ENCODE data around the gene ARHGEF6. TPM values are rescaled to one million over a fixed set of nuclear protein-coding genes. Genes with fewer than 3 reads are reported as not detected.
"Not testable (repeated sequence)": the region's sequence is repeated elsewhere in the genome, so short reads cannot be mapped to it uniquely, and the experiment has no call there.

ARHGEF6 gene
- total RNA-seq, 2 experiments from 2014 or later, result 50.8 to 64.5 TPM

GRCh38 chrX:136823175-136823574 is 42.4 kb upstream of the ARHGEF6 start:
- CTCF ChIA-PET (ENCODE audit: unreplicated experiment), result no interaction called here
- intact Hi-C loops (cut with micrococcal nuclease; ENCODE audit: unreplicated experiment), result no loop called here

GRCh38 chrX:136822337-136823095 is 41.8 kb upstream of the ARHGEF6 start:
- Histone ChIP-seq H3K9me3 (ENCODE audit: low read length) (no peaks in the 10 kb centered on the region), H3K79me2 (ENCODE audit: insufficient read depth, low read depth, low read length) (no peaks in the 10 kb centered on the region), H4K20me1 (ENCODE audit: insufficient read depth, low read length) (no peaks in the 10 kb centered on the region), H3K27ac (ENCODE audit: low read depth, low read length, poor library complexity, severe bottlenecking) (no peak overlapping the region), H3K36me3 (ENCODE audit: insufficient read depth, low read length) (no peaks in the 10 kb centered on the region), H3K4me2 (ENCODE audit: low read length) (no peak overlapping the region), H3K9me2 (ENCODE audit: insufficient read depth, low read length) (no peaks in the 10 kb centered on the region), H2AFZ (ENCODE audit: low read length) (no peak overlapping the region), H3K4me3 (ENCODE audit: low read depth, low read length, poor library complexity, severe bottlenecking) (no peak overlapping the region), H3K4me1 (ENCODE audit: insufficient read depth, low read length, poor library complexity, severe bottlenecking) (no peaks in the 10 kb centered on the region)
- POLR2A ChIA-PET, result interaction anchor here (1.0 kb wide), 1 partner anchor 133 kb away, joined by 3 read pairs; no protein-coding TSS in a partner anchor
- no peak for DNase-seq (ENCODE audit: low spot score)
- intact Hi-C loops (cut with micrococcal nuclease; ENCODE audit: unreplicated experiment), result no loop called here
- no peak for TF ChIP-seq CTCF (conservative IDR thresholded peaks at IDR 0.05; ENCODE audit: low read length)
- no peak for TF ChIP-seq EZH2phosphoT487 (IDR thresholded peaks at IDR 0.05; ENCODE audit: borderline replicate concordance, low read depth, low read length)
- CTCF ChIA-PET (ENCODE audit: unreplicated experiment), result no interaction called here
- no TSS peak for BruUV-seq (replicated peaks)

More at GRCh38 chrX:136823175-136823574, 42.4 kb upstream of the ARHGEF6 start:
- no TSS peak for BruUV-seq (replicated peaks)
- Histone ChIP-seq H2AFZ (ENCODE audit: low read length) (no peak overlapping the region), H3K9me3 (ENCODE audit: low read length) (no peaks in the 10 kb centered on the region), H3K9me2 (ENCODE audit: insufficient read depth, low read length) (no peaks in the 10 kb centered on the region), H3K4me1 (ENCODE audit: insufficient read depth, low read length, poor library complexity, severe bottlenecking) (no peaks in the 10 kb centered on the region), H3K4me2 (ENCODE audit: low read length) (no peak overlapping the region), H3K27ac (ENCODE audit: low read depth, low read length, poor library complexity, severe bottlenecking) (no peak overlapping the region), H3K79me2 (ENCODE audit: insufficient read depth, low read depth, low read length) (no peaks in the 10 kb centered on the region), H4K20me1 (ENCODE audit: insufficient read depth, low read length) (no peaks in the 10 kb centered on the region), H3K4me3 (ENCODE audit: low read depth, low read length, poor library complexity, severe bottlenecking) (no peak overlapping the region), H3K36me3 (ENCODE audit: insufficient read depth, low read length) (no peaks in the 10 kb centered on the region)
- TF ChIP-seq CTCF (conservative IDR thresholded peaks at IDR 0.05; ENCODE audit: low read length), result no peak
- no peak for TF ChIP-seq EZH2phosphoT487 (IDR thresholded peaks at IDR 0.05; ENCODE audit: borderline replicate concordance, low read depth, low read length)
- DNase-seq (ENCODE audit: low spot score), result no peak
- POLR2A ChIA-PET, result interaction anchor here (1.0 kb wide), 1 partner anchor 133 kb away, joined by 3 read pairs; no protein-coding TSS in a partner anchor

DNA sequence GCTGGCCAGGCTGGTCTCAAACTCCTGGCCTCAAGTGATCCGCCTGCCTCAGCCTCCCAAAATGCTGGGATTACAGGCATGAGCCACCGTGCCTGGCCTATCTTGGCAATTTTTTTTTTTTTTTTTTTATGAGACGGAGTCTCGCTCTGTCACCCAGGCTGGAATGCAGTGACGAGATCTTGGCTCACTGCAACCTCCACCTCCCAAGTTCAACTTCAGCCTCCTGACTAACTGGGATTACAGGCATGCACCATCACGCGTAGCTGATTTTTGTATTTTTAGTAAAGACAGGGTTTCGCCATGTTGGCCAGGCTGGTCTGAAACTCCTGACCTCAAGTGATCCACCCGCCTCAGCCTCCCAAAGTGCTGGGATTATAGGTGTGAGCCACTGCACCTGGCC is 39.0 kb upstream of the ARHGEF6 start:
- H3K4me1 ChIP-seq (ENCODE audit: insufficient read depth, low read length, poor library complexity, severe bottlenecking); H3K27ac ChIP-seq (ENCODE audit: low read depth, low read length, poor library complexity, severe bottlenecking); H4K20me1 ChIP-seq (ENCODE audit: insufficient read depth, low read length); H3K36me3 ChIP-seq (ENCODE audit: insufficient read depth, low read length); BruUV-seq (replicated peaks); H3K9me3 ChIP-seq (ENCODE audit: low read length); intact Hi-C loops (cut with micrococcal nuclease; ENCODE audit: unreplicated experiment); DNase-seq (ENCODE audit: low spot score); H3K9me2 ChIP-seq (ENCODE audit: insufficient read depth, low read length); H2AFZ ChIP-seq (ENCODE audit: low read length); CTCF ChIA-PET (ENCODE audit: unreplicated experiment); H3K79me2 ChIP-seq (ENCODE audit: insufficient read depth, low read depth, low read length); H3K4me3 ChIP-seq (ENCODE audit: low read depth, low read length, poor library complexity, severe bottlenecking); H3K4me2 ChIP-seq (ENCODE audit: low read length): not testable (repeated sequence)
- POLR2A ChIA-PET, result interaction anchor here (0.7 kb wide), 2 partner anchors 15 to 86 kb away, joined by 3 to 4 read pairs; no protein-coding TSS in a partner anchor
